Fibroblast of lung (primary cell): ENCODE results near the gene ANXA4.

Source experiments
- EZH2 ChIP-seq: IDR thresholded peaks from 2 replicates; pipeline ENCODE4 v1.5.1; 2012; ENCODE audit warnings: low read length, control low read depth, mild to moderate bottlenecking; ENCODE audit errors: missing control alignments
- TF ChIP-seq, protein P1 (sequence below), 2 donors: IDR thresholded peaks in 1 of 2; conservative IDR thresholded peaks in 1 of 2; 1 replicate in 1 of 2; 2 replicates in 1 of 2; pipeline ENCODE4 v1.5.1; 2011 to 2012; ENCODE audit warnings: low read length in 2 of 2, control low read depth in 1 of 2, inconsistent platforms in 1 of 2, low read depth in 1 of 2, mild to moderate bottlenecking in 1 of 2

DNA sequence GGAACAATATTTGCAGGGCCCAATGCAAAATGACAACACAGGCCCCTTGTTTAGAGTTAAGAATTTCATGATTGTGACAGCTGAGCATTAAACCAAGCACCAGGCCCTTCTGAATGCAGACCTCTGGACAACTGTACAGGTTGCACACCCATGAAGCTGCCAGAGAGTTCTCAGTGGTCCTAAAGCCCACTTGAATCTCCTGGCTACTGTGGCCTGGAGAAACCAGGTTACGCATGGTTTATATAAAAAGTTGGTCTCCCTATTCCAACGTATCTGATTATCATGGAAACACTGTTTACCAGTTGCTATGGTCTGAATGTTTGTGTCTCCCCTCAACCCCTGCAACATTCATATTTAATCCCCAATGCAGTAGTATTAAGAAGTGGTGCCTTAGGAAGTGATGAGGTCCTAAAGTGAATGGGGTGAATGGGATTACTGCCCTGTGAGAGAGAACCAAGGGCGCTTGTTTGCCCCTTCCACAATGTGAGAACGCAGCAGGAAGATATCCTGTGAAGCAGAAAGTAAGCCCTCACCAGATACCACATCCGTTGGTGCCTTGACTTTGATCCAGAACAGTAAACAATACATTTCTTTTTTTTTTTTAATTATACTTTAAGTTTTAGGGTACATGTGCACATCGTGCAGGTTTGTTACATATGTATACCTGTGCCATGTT lies 48.0 kb upstream of the ANXA4 start:
- TF ChIP-seq, protein P1, sequence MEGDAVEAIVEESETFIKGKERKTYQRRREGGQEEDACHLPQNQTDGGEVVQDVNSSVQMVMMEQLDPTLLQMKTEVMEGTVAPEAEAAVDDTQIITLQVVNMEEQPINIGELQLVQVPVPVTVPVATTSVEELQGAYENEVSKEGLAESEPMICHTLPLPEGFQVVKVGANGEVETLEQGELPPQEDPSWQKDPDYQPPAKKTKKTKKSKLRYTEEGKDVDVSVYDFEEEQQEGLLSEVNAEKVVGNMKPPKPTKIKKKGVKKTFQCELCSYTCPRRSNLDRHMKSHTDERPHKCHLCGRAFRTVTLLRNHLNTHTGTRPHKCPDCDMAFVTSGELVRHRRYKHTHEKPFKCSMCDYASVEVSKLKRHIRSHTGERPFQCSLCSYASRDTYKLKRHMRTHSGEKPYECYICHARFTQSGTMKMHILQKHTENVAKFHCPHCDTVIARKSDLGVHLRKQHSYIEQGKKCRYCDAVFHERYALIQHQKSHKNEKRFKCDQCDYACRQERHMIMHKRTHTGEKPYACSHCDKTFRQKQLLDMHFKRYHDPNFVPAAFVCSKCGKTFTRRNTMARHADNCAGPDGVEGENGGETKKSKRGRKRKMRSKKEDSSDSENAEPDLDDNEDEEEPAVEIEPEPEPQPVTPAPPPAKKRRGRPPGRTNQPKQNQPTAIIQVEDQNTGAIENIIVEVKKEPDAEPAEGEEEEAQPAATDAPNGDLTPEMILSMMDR (conservative IDR thresholded peaks at IDR 0.05 in 1 of 2, IDR thresholded peaks at IDR 0.05 in 1 of 2; ENCODE audit: low read depth in 1 of 2, low read length in 2 of 2): no peak
- no peak for TF ChIP-seq EZH2
